Stimulated activated CD8-positive, alpha-beta memory T cell treated with anti-CD3 and anti-CD28 coated beads, Interleukin-15, amount 100 ng/mL, for 48 hours (primary cell): Measurements from ENCODE around the gene ATP11A.
"Not testable (repeated sequence)": the region's sequence is repeated elsewhere in the genome, so short reads cannot be mapped to it uniquely, and the experiment has no call there.

Source experiments
- DNase-seq, 2 donors: peaks; one replicate each; pipeline ENCODE4 v3.0.0-alpha.2; 2020; ENCODE audit warnings: low read depth in 2 of 2

The ATP11A gene

DNA sequence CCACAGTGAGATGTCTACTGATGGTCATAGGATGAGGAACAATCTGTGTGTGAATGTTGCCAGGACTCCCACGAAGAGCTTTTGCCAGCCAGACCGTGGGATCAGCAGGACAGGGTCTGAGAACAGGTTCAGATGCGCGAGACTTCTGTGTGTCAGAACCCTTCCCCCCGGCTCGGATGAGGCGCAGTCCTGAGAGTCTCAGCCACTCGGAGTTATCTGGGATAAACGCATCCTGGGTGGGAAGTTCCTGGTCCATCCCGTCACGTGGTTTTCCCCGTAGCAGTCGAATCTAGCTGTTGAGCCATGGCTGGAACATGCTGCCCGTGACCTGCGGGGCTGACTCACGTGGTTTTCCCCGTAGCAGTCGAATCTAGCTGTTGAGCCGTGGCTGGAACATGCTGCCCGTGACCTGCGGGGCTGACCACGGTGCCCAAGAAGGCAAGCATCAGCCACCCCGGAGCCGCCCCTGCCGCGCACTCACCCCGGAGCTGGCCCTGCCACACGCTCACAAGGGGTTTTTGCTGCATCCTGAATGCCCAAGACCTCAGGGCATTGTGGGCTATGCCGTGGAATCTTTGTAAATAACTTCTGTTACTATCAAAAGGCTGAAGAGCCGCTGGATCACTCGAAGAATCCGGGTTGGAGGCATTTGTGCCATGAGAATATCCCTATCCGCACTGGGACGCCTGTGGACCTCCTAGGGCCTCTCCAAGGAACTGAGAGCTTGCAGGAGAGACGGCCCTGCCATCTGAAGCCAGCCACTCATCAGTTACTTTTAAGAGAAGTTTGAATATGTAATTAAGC lies 148.4 kb downstream of the ATP11A start:
- no peak for DNase-seq

DNA sequence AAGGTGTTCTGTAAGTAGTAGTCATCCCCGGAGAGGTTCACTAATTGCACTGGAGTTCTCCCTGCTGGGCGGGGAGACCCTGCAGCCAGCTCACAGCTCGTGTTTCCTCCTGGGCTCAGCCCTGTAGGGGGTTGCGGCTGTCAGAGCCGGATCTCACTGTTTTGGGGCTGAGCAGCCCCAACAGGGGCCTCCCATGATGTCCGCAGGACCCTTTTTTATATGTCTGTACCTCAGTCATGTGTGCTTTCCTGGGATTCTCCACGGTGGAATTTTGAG lies 148.9 kb downstream of the ATP11A start:
- DNase-seq: no peak

DNA sequence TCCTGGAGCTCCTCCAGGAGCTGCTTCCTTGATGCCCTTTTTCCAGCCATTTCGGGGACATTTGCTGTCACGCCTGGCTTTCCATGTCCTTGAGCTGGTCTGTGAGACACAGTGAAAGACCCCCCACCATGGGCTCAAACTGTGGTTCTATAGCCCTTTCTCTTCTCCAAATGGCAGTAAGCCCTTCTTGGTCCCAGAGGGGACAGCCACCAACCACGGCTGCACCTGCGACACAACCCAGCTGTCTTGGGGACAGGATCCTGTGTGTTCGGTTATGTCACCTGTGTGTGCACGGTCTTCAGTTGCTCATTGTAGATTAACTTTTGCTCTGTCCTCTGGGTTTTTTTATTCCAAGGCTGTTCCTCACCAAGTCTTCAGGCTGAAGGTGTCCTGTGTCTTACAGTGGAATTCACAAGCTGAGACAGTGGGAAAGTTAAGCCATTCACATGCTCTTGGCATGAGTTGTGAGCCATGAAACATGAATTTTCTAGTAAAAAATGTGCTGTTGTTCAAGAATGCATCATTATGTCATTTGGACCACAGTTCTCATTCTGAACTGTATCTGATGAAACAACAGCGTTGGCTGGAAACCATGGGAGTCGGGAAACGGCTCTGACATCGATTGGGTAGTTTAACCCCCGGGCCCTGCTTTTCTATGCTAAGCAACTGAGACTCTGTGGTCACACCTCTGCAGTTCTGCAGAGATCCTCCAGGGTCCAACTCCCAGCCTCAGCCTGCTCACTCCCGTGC lies 149.7 kb downstream of the ATP11A start:
- no peak for DNase-seq

DNA sequence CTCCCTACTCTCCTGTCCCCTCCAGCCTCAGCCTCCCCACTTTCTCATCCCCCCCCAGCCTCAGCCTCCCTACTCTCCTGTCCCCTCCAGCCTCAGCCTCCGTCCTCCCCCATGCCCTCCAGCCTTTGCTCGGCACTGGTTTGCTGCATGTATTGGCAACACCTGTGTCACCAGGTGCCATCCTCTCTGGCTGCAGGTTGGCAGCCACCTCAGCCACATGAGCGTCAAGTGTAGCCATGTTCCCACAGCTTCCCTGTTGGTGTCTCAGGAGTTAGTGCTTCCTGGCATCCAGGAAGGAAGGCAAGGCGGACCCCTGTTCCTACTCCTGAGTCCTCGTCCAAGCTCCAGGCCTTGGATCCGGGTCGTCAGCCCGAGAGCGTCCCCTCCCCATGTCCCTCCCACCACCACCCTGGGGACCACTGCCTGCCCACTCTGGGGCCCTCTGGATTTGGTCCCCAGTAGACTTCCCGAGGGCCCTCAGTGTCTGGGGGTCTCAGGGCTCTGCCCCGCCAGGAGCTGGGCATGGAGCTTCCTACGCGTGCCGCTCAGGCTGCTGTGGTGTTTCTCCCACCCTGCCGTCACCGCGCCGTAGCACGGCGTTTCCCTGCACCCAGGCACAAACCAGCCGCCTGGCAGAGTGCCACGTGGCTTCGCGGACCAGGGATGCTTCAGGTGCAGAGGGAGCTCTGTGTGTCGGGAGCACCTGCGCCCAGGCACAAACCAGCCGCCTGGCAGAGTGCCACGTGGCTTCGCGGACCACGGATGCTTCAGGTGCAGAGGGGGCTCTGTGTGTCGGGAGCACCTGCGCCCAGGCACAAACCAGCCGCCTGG lies 150.8 kb downstream of the ATP11A start:
- no peak for DNase-seq

DNA sequence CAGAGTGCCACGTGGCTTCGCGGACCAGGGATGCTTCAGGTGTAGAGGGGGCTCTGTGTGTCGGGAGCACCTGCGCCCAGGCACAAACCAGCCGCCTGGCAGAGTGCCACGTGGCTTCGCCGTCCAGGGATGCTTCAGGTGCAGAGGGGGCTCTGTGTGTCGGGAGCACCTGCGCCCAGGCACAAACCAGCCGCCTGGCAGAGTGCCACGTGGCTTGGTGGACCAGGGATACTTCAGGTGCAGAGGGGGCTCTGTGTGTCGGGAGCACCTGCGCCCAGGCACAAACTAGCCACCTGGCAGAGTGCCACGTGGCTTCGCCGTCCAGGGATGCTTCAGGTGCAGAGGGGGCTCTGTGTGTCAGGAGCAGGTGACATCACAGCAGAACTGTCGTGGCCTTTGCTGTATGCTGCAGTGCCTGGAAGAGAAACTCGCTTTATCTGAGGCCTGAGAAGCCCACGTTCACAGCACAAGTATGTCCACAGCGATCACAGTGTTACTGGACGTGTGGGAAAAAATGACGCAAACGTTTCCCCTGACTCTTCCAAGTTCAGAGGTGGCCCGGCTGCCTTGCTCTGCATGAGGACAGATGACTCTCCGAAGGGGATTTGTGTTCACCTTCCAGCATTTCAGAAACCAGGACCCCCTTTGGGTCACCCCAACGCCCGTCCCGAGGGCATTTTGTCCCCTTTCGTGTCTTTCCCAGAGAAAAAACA lies 151.6 kb downstream of the ATP11A start:
- not testable (repeated sequence) for DNase-seq

DNA sequence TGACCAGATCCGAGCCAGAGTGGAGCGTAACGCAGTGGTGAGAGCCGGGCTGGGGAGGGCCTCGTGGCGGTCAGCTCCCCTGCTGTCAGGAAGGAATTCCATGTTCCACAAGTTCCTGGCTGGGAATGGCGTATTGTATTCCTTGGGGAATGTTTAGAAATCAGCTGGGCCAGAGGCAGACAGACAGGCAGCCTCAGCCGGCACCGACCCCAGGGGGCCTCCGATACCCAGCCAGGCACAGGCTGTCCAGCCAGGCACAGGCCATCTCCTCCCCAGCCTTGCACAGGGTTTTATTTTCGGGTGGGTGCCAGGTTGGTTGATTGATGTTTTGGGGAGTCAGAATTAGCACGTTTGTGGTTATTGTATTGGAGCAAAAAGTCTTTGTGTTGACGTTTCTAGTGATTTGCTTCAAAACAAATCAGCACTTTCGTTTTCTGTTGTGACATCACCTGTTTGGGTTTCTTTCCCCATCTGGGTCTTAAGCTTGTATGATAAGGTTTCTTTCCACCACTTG lies 152.6 kb downstream of the ATP11A start:
- no peak for DNase-seq

DNA sequence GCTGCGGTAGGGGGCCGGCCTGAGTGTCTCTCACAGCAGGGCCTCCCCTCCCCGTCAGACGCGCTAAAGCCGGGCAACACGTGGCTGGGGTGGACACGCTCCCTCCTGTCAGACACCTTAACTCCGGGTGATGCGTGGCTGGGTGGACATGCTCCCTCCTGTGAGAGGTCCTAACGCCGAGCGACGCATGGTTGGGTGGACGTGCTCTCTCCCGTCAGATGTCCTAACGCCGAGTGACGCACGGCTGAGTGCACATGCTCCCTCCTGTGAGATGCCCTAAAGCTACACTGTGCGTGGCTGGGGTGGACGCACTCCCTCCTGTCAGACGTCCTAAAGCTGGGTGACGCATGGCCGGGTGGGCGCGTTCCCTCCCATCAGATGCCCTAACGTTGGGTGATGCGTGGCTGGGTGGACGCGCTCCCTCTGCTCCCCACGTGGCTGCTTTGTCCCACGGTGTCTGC lies 153.1 kb downstream of the ATP11A start:
- no peak for DNase-seq

DNA sequence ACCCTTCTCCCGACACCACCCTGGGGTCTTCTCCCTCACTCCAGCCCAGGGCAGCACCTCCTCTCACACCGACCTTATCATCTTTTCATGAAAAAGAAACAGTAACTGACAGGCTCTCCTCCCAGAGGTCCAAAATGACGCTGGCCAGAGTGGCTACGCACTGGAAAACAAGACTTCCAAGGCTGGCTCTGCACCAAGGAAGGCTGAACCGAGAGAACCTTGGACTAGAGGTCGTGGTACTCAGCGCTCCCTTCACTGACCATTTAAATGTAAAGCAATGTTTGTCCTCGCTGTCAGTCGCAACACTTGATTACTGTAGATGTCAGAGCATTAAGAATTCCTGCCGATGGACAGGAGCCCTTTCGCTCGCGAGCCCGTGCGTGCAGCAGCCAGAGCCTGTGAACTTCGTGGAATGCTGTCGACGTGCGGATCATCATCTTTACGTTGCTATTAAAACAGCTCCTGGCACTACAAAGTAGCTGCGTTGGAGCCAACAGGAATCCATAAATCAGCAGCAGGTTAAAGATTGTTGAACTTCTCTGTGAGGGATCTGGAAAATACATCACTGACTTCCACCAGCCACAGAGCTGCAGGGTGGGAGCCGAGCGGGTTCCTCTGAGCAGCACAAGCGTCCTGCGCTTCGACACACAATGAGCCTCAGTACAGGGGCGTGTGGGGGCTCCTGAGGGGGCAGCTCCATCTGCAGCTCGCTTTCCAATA lies 153.7 kb downstream of the ATP11A start:
- no peak for DNase-seq

DNA sequence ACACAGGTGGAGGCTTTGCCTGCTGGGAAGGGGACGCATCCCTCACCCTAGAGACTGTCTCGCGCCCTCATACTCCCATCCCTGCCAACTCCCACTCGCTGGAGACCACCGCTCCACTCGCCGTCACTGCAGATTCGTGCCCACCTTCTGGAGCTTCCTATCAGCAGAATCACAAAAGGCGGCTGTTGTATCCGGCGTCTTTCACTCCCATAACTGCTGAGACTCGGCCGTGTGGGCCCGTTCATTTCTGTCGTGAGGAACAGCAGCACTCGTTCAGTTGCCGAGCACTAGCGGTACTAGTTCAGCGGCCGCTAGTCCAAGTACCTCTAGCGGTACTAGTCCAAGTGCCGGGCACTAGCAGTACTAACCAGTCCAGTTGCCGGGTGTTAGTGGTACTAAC lies 154.6 kb downstream of the ATP11A start:
- no peak for DNase-seq

DNA sequence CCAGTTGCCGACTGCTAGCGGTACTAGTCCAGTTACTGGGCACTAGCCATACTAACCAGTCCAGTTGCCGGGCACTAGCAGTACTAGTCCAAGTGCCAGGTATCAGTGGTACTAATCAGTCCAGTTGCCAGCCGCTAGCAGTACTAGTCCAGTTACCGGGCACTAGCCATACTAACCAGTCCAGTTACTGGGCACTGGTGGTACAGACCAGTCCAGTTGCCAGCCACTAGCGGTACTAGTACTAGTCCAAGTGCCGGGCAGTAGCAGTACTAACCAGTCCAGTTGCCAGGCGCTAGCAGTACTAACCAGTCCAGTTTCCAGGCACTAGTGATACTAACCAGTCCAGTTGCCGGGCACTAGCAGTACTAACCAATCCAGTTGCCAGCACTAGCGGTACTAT lies 155.0 kb downstream of the ATP11A start:
- DNase-seq: no peak

DNA sequence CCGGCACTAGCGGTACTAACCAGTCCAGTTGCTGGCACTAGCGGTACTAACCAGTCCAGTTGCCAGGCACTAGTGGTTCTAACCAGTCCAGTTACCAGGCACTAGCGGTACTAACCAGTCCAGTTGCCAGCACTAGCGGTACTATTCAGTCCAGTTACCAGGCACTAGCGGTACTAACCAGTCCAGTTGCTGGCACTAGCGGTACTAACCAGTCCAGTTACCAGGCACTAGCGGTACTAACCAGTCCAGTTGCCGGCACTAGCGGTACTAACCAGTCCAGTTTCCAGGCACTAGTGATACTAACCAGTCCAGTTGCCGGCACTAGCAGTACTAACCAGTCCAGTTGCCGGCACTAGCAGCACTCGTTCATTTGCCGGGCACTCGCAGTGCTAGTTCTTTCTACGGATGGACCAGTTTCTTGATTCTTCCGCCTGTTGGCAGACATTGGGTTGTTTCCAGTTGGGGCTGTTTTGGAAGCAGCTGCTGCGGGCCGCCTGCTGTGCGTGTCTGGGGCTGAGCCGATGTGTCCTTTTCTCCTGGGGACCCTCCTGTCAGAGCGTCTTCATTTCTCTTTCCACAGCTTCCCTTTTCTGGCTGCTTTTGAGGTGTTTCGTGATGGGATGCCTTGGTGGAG lies 155.8 kb downstream of the ATP11A start:
- DNase-seq: no peak

DNA sequence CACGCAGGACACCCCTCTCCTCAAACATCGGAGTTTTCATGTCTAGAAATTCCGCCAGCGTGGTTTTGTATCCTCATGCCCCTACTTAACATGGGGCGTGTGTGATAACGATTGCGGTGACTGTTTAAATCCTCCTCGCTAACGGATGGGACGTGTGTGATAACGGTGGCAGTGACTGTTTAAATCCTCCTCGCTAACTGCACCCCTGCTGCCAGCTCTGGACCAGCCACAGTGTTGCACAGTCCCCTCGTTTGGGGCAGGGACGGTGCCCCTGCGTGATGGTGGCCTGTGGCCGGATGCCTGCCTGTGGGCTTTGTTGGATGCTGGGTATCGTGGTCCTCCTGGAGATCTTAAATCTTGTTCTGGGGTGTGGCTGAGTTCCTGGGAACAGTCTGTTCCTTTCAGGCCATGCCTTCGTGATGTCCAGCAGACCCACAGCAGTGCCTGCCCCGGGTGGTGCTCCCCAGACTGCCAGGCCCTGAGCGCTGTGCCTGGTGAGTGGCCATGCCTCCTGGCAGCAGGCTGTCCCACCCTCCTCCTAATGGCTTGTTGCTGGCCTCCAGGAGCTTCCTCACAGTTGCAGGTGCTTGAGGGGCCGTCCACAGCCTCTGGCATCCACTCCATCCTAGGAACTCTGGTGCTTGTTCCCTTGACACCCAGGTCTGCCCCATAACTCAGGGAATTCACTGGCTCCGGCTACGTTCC lies 156.7 kb downstream of the ATP11A start:
- DNase-seq: no peak

DNA sequence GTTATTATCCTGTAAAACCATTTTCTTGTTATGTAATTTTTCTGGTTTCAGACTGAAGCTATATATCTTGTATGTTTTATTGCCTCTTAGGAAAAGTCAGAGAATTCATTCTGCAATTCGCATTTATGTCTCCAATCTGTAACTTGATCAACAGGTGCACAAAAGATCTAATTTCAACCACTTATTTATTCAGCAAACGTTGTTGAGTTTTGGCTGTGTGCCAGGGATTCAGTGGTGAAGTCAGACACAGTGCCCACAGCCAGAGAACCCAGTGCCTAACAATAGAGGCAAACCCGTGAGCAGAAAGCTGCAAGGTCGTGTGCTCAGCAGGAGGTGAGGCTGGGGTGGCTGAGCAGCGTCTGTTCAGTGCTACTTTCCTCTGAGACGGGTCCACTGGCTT lies 159.7 kb downstream of the ATP11A start:
- no peak for DNase-seq

DNA sequence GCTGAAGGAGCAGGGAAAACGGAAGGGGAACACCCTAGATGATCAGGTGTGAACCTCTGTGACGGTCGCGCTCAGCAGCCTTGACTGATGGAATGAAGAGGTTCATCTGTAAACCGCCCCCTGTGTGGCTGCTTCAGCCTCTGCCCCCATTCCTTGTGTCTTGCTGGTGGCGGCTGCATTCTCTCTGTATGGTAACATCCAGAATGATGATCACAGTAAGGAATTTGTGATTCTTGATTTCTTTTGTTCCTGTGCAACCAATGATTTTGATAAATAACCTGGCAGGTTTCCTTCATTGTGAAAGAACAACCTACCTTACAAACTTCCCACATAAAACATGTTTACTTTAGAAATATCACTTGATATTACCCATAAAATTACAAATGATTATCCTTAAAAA lies 160.4 kb downstream of the ATP11A start:
- no peak for DNase-seq

DNA sequence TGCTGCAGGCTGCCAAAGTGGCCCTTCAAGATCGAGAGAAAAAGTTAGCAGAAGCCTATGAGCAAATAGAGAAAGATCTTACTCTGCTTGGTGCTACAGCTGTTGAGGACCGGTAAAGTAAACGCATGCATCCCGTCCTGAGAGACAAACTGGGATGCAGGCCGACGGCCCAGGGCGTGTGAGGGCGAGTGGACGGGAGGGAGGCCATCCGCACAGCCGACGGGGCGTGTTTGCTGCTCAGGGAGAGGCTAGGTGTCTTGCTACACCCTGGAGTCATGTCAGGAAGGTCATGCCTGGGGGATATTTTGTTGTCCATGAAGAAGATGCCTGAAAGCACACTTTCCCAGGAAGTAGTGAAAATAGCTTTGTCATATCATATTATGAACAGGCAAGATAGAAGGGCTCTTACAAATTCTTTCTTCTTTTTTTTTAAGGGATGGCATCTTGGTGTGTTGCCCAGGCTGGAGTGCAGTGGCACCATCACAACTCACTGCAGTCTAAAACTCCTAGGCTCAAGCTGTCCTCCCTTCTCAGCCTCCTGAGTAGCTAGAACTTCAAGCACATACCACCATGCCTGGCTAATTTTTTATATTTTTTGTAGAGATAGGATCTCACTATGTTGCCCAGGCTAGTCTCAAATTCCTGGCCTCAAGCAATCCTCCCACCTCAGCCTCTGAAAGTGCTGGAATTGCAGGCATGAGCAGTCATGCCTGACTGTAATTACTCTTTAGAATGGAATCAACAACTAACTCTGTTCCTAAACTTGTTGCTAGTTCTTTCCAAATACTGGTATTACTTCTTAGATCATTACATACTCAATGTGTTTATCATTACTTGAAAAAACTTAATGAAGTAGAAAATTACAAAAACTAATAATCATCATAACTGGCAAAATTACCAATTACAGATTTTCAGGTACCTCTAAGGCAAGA lies 161.5 kb downstream of the ATP11A start:
- no peak for DNase-seq

DNA sequence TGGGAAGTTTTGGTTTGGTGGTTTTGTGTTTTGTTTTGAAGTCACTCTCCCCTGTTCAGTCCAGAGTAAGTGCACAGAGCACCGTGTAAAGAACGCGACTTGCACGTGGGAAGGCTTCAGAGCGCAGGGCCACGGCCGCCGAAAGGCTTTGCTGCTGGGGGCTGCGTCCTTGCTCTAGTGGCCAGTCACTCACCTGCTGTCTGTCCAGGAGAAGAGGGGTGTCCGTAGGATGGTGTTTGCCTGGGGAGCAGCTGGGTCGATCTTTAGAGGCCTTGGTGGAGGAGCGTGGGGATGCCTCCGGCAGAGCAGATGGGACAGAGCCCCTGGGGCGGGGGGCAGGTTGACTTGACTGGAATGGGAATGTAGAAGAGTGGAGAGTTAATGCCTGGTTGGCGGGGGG lies 162.6 kb downstream of the ATP11A start:
- DNase-seq: no peak

DNA sequence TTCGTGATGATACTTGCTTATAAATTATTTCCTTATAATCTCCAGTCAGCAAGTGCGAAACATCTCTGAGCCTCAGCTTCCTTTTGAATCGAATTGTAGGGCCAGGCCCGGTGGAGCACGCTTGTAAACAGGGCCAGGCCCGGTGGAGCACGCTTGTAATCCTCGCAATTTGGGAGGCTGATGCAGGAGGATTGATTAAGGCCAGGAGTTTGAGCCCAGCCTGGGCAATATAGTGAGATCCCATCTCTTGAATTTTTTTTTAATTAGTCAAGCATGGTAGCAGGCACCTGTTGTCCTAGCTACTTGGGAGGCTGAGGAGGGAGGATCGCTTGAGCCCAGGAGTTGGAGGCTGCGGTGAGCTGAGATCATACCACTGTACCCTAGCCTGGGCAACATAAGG lies 163.0 kb downstream of the ATP11A start:
- DNase-seq: no peak

DNA sequence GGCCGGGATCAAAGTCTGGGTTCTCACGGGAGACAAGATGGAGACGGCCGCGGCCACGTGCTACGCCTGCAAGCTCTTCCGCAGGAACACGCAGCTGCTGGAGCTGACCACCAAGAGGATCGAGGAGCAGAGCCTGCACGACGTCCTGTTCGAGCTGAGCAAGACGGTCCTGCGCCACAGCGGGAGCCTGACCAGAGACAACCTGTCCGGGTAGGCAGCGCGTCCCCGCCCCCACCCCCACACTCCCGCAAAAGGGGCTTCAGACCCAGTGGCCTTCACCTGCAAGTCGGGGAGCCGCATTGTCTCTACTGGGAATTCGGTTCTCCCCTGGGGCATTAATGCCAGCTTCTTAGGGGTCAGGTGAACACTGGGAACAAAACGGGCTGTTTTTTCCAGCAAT lies 164.5 kb downstream of the ATP11A start:
- no peak for DNase-seq

DNA sequence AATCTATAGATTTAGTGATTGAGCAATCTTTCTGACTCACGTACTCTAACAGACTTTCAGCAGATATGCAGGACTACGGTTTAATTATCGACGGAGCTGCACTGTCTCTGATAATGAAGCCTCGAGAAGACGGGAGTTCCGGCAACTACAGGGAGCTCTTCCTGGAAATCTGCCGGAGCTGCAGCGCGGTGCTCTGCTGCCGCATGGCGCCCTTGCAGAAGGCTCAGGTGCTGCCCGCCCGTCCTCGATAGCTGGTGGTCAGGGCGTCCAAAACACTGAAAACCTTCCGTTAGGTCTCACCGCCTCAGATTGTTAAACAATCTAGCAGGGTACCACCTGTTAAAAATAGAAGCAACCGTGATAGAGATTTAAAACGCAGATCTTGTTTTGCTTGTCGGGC lies 166.0 kb downstream of the ATP11A start:
- no peak for DNase-seq
